Ovary (tissue), 9 donors: ENCODE measurements around the gene FLYWCH2. TPM values are rescaled to one million over a fixed set of nuclear protein-coding genes. Genes with fewer than 3 reads are reported as not detected.

Source experiments
- DNase-seq, 5 donors: peaks; one replicate each; pipeline ENCODE4 v3.0.0-alpha.2; 2019 to 2020
- H3K27ac ChIP-seq, 2 donors: fragments of 200-600 bp; one replicate each; pipeline versions ENCODE4 v1.5.1 to v1.8.0; 2019 to 2022
- H3K27me3 ChIP-seq: fragments of 200-600 bp; one replicate; pipeline ENCODE4 v1.8.0; 2022
- H3K36me3 ChIP-seq: fragments of 200-600 bp; sonication (generic); one replicate; pipeline ENCODE4 v1.5.1; 2019
- H3K4me1 ChIP-seq: one replicate; pipeline ENCODE4 v1.8.1; 2013; ENCODE audit warnings: mild to moderate bottlenecking, moderate library complexity; ENCODE audit not compliant: insufficient read depth
- H3K4me3 ChIP-seq: fragments of 200-600 bp; sonication (generic); one replicate; pipeline ENCODE4 v1.5.1; 2017
- H3K9me3 ChIP-seq, 2 donors: fragments of 200-600 bp in 1 of 2; sonication (generic) in 1 of 2; one replicate each; pipeline versions ENCODE4 v1.5.1 to v1.8.1; 2013 to 2019; ENCODE audit warnings: mild to moderate bottlenecking in 1 of 2, moderate library complexity in 1 of 2
- CTCF ChIP-seq, 3 donors: fragments of 450-650 bp in 2 of 3; fragments of 200-600 bp in 1 of 3; IDR thresholded peaks; one replicate each; pipeline versions ENCODE4 v1.5.1 to v1.8.0; 2016 to 2022; ENCODE audit warnings: antibody characterized with exemption in 3 of 3, mild to moderate bottlenecking in 1 of 3
- EP300 ChIP-seq: sonication (generic); formaldehyde crosslinking; IDR thresholded peaks from one replicate; pipeline ENCODE4 v1.6.1; 2017; ENCODE audit warnings: antibody characterized with exemption
- POLR2A ChIP-seq: fragments of 450-650 bp; IDR thresholded peaks from one replicate; pipeline ENCODE4 v1.6.1; 2017; ENCODE audit warnings: antibody characterized with exemption, mild to moderate bottlenecking, moderate library complexity
- WGBS, 3 donors: extraction: QIAGEN DNeasy Blood & Tissue Kit in 1 of 3; methylation state at CpG; one replicate each; pipeline versions ENCODE4 v1.1.5 to v1.1.7; 2013 to 2017; 5-methylcytosine and 5-hydroxymethylcytosine counted together
- intact Hi-C, 4 donors: fragments of 100-400 bp; cut with DNase I; formaldehyde crosslinking; loops; one replicate each; pipeline versions ENCODE4 v1.11.0 to v1.15.1; 2022 to 2023
- polyA plus RNA-seq, 2 donors: library from polyadenylated mRNA; stranded (reverse); fragments of 200-250 nt in 1 of 2; fragments of 350-450 nt in 1 of 2; fragmentation: Illumina TruSeq in 1 of 2; extraction: RNeasy Lipid Tissue Mini Kit (QIAGEN cat#74804) in 1 of 2; gene quantifications; one replicate each; pipeline ENCODE4 v1.2.3, GENCODE V29; 2013 to 2014
- total RNA-seq, 7 donors: library from RNA; depleted of rRNA in 2 of 7; stranded (reverse); fragments of >200 nt in 2 of 7; fragmentation: NEBNext Ultra II Directional in 3 of 7; extraction: Animal tissue kit (Norgen Biotek cat#: 25700) in 3 of 7; gene quantifications; one replicate each; pipeline versions ENCODE4 v1.1.0 to v1.2.4, GENCODE V29; 2016 to 2023
- donor health status: DM: no; HTN: no; CAD: no; lungs with moderate emphysema.
- donor health status: DM: no; HTN: no; CAD: no.
- donor health status: Bipolar disorder and iron deficiency.
- donor health status: DM: yes; HTN: yes; CAD: no.
- donor health status: DM: no; HTN: no; CAD: no.
- donor health status: DM: yes; HTN: yes; CAD: no.

The FLYWCH2 gene
- total and polyA plus RNA-seq, 9 donors, result 3.0 to 50.9 (median 30.6) TPM

GRCh38 chr16:2914233-2914632 is 31.2 kb downstream of the FLYWCH2 start:
- intact Hi-C loops, result loop anchor here in 1 of 4 donors (5.0 kb wide), 1 partner anchor 42 kb away; no protein-coding TSS in a partner anchor
- H3K27ac ChIP-seq, result no peak overlapping the region
- H3K9me3 ChIP-seq, result no peaks in the 10 kb centered on the region
- 79 to 86% (median 81%) methylated on average over 12 of the region's 12 CpGs for WGBS, 3 donors
- no peak for TF ChIP-seq EP300
- H3K4me1 ChIP-seq, result peaks cover 5% of the 10 kb centered on the region
- no peak overlapping the region for H3K4me3 ChIP-seq
- no peaks in the 10 kb centered on the region for H3K36me3 ChIP-seq
- H3K27me3 ChIP-seq, result no peaks in the 10 kb centered on the region
- DNase-seq, result no peak

- no peaks in the 10 kb centered on the region for H3K9me3 ChIP-seq
- TF ChIP-seq EP300, result no peak
- TF ChIP-seq POLR2A, result no peak
- no peak for TF ChIP-seq CTCF (IDR thresholded peaks at IDR 0.05)
Measured at GRCh38 chr16:2915196-2915929, 32.3 kb downstream of the FLYWCH2 start.

GRCh38 chr16:2919511-2920255 is 36.7 kb downstream of the FLYWCH2 start:
- H3K27me3 ChIP-seq, result no peaks in the 10 kb centered on the region
- intact Hi-C loops, result loop anchor here in 3 of 4 donors (2.0 to 5.0 kb wide), 3 partner anchors 42 to 47 kb away; no protein-coding TSS in a partner anchor
- H3K36me3 ChIP-seq, result no peaks in the 10 kb centered on the region
- H3K9me3 ChIP-seq, result no peaks in the 10 kb centered on the region
- H3K4me1 ChIP-seq, result peaks cover 2% of the 10 kb centered on the region
- 3 to 6% (median 5%) methylated on average over 13 of the region's 13 CpGs for WGBS, 3 donors
- peak overlapping the region in 1 of 2 donors; percentile 61 for H3K27ac ChIP-seq
- TF ChIP-seq EP300 (no peak), POLR2A (no peak), CTCF (IDR thresholded peaks at IDR 0.05) (peak; percentile 90 to 96 (median 90))
- no peak overlapping the region for H3K4me3 ChIP-seq
- DNase-seq, result peak; percentile 55 to 81 (median 69)

More at GRCh38 chr16:2915196-2915929, 32.3 kb downstream of the FLYWCH2 start:
- 82 to 89% (median 82%) methylated on average over 13 of the region's 13 CpGs for WGBS, 3 donors
- Histone ChIP-seq H3K36me3 (no peaks in the 10 kb centered on the region), H3K27me3 (no peaks in the 10 kb centered on the region), H3K27ac (no peak overlapping the region), H3K4me1 (peaks cover 7% of the 10 kb centered on the region), H3K4me3 (no peak overlapping the region)
- no peak for DNase-seq
- intact Hi-C loops, result loop anchor here in 2 of 4 donors (5.0 kb wide), 2 partner anchors 38 to 43 kb away; no protein-coding TSS in a partner anchor

GRCh38 chr16:2923481-2923880 is 40.5 kb downstream of the FLYWCH2 start:
- WGBS, 3 donors, result 93 to 94% (median 94%) methylated on average over 14 of the region's 14 CpGs
- Histone ChIP-seq H3K27ac (no peak overlapping the region), H3K4me3 (no peak overlapping the region), H3K9me3 (no peaks in the 10 kb centered on the region), H3K4me1 (peaks cover 4% of the 10 kb centered on the region), H3K36me3 (no peaks in the 10 kb centered on the region), H3K27me3 (no peaks in the 10 kb centered on the region)
- TF ChIP-seq EP300 (no peak), CTCF (IDR thresholded peaks at IDR 0.05) (no peak)
- intact Hi-C loops, result no loop called here
- no peak for DNase-seq
